ENCODE results near the gene ADAM21.
"Not testable (repeated sequence)": the region's sequence is repeated elsewhere in the genome, so short reads cannot be mapped to it uniquely, and the experiment has no call there.

Gene ADAM21

DNA sequence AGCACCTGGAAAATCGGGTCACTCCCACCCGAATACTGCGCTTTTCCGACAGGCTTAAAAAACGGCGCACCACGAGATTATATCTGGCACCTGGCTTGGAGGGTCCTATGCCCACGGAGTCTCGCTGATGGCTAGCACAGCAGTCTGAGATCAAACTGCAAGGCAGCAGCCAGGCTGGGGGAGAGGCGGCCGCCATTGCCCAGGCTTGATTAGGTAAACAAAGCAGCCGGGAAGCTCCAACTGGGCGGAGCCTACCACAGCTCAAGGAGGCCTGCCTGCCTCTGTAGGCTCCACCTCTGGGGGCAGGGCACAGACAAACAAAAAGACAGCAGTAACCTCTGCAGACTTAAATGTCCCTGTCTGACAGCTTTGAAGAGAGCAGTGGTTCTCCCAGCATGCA lies 23.5 kb downstream of the ADAM21 start:
- H2BK5ac ChIP-seq (ENCODE audit: low read depth, low read length, poor library complexity, severe bottlenecking); H2BK120ac ChIP-seq (ENCODE audit: low read depth, low read length); H2BK12ac ChIP-seq (ENCODE audit: low read length in 2 of 2); H3K23ac ChIP-seq (ENCODE audit: low read length in 2 of 2); H3K4ac ChIP-seq (ENCODE audit: low read depth in 1 of 2, low read length in 2 of 2); H3K4me2 ChIP-seq (ENCODE audit: low read length, poor library complexity, severe bottlenecking); H4K91ac ChIP-seq (ENCODE audit: low read length); H3K4me3 ChIP-seq (ENCODE audit: insufficient read depth in 1 of 2, low read depth in 1 of 2, low read length in 2 of 2); DNase-seq; H3K36me3 ChIP-seq (ENCODE audit: control insufficient read depth in 1 of 2, insufficient read depth in 2 of 2, low read depth in 1 of 2, low read length in 2 of 2); H3K9ac ChIP-seq (ENCODE audit: low read length); H4K8ac ChIP-seq (ENCODE audit: low read length); H3K79me1 ChIP-seq (replicated peaks; ENCODE audit: low read length, poor library complexity, severe bottlenecking); H3K9me3 ChIP-seq (ENCODE audit: control insufficient read depth, low read length); H3K18ac ChIP-seq (ENCODE audit: low read depth in 1 of 2, low read length in 2 of 2); H3K27me3 ChIP-seq (ENCODE audit: control insufficient read depth in 1 of 2, insufficient read depth in 1 of 2, low read length in 2 of 2); H3K27ac ChIP-seq (ENCODE audit: low read length, poor library complexity, severe bottlenecking); H2BK15ac ChIP-seq (ENCODE audit: low read depth, poor library complexity, severe bottlenecking); H2AFZ ChIP-seq (ENCODE audit: low read depth, low read length); H2AK5ac ChIP-seq (ENCODE audit: low read length, severe bottlenecking); H3K4me1 ChIP-seq (ENCODE audit: control insufficient read depth, insufficient read depth, low read depth, low read length); H3K14ac ChIP-seq (ENCODE audit: low read length in 2 of 2): not testable (repeated sequence)
- whole genome bisulfite sequencing, result 89% methylated on average over 11 of the region's 13 CpGs

DNA sequence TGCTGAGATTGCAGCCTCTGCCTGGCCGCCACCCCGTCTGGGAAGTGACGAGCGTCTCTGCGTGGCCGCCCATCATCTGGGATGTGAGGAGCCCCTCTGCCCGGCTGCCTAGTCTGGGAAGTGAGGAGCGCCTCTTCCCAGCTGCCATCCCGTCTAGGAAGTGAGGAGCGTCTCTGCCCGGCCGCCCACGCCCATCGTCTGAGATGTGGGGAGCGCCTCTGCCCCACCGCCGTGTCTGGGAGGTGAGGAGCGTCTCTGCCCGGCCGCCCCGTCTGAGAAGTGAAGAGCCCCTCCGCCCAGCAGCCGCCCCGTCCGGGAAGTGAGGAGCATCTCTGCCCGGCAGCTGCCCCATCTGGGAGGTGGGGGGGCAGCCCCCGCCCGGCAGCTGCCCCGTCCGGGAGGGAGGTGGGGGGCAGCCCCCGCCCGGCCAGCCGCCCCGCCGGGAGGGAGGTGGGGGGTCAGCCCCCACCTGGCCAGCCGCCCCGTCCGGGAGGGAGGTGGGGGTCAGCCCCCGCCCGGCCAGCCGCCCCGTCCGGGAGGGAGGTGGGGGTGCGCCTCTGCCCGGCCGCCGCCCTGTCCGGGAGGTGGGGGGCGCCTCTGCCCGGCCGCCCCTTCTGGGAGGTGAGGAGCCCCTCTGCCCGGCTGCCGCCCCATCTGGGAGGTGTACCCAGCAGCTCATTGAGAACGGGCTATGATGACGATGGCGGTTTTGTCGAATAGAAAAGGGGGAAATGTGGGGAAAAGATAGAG lies 25.6 kb downstream of the ADAM21 start:
- not testable (repeated sequence) for H2BK15ac ChIP-seq (ENCODE audit: low read depth, poor library complexity, severe bottlenecking); H3K18ac ChIP-seq (ENCODE audit: low read depth in 1 of 2, low read length in 2 of 2); H3K9ac ChIP-seq (ENCODE audit: low read length); H2BK5ac ChIP-seq (ENCODE audit: low read depth, low read length, poor library complexity, severe bottlenecking); H3K36me3 ChIP-seq (ENCODE audit: control insufficient read depth in 1 of 2, insufficient read depth in 2 of 2, low read depth in 1 of 2, low read length in 2 of 2); H3K4me2 ChIP-seq (ENCODE audit: low read length, poor library complexity, severe bottlenecking); DNase-seq; H3K14ac ChIP-seq (ENCODE audit: low read length in 2 of 2); H4K91ac ChIP-seq (ENCODE audit: low read length); H2BK12ac ChIP-seq (ENCODE audit: low read length in 2 of 2); H3K27ac ChIP-seq (ENCODE audit: low read length, poor library complexity, severe bottlenecking); H3K9me3 ChIP-seq (ENCODE audit: control insufficient read depth, low read length); H3K27me3 ChIP-seq (ENCODE audit: control insufficient read depth in 1 of 2, insufficient read depth in 1 of 2, low read length in 2 of 2); H4K8ac ChIP-seq (ENCODE audit: low read length); H3K79me1 ChIP-seq (replicated peaks; ENCODE audit: low read length, poor library complexity, severe bottlenecking); H2AK5ac ChIP-seq (ENCODE audit: low read length, severe bottlenecking); H2BK120ac ChIP-seq (ENCODE audit: low read depth, low read length); H3K4ac ChIP-seq (ENCODE audit: low read depth in 1 of 2, low read length in 2 of 2); H2AFZ ChIP-seq (ENCODE audit: low read depth, low read length); H3K4me1 ChIP-seq (ENCODE audit: control insufficient read depth, insufficient read depth, low read depth, low read length); H3K23ac ChIP-seq (ENCODE audit: low read length in 2 of 2); H3K4me3 ChIP-seq (ENCODE audit: insufficient read depth in 1 of 2, low read depth in 1 of 2, low read length in 2 of 2)
- WGBS, result 97% methylated on average over 35 of the region's 57 CpGs

DNA sequence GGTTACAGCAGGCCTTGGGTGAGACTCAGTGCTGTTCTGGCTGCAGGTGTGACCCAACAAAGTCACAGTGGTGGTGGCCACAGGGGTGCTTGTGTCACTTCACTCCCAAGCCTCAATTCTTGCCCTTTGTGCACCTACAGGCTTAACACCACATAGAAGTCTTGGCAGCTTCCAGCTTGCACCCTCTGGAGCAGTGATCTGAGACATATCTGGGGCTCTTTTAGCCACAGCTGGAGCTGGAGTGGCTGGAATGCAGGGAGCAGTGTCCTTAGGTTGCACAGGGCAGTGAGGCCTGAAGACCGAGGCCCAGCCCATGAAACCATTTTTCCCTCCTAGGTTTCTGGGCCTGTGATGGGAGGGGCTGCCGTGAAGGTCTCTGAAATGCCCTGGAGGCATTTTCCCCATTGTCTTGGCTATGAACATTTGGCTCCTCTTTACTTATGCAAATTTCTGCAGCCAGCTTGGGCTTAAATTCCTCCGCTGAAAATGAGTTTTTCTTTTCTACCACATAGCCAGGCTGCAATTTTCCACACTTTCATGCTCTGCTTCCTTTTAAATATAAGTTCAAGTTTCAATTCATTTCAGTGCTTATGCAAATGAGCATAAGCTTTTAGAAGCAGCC lies 37.7 kb downstream of the ADAM21 start:
- Histone ChIP-seq H3K27ac (ENCODE audit: low read length, poor library complexity, severe bottlenecking) (no peak overlapping the region), H3K9ac (ENCODE audit: low read length) (no peak overlapping the region), H2BK12ac (ENCODE audit: low read length in 2 of 2) (no peak overlapping the region), H2BK120ac (ENCODE audit: low read depth, low read length) (no peak overlapping the region), H3K23ac (ENCODE audit: low read length in 2 of 2) (no peak overlapping the region), H2BK5ac (ENCODE audit: low read depth, low read length, poor library complexity, severe bottlenecking) (no peak overlapping the region), H3K9me3 (ENCODE audit: control insufficient read depth, low read length) (peaks cover 28% of the 10 kb centered on the region), H3K4me3 (ENCODE audit: insufficient read depth in 1 of 2, low read depth in 1 of 2, low read length in 2 of 2) (no peak overlapping the region), H3K4me2 (ENCODE audit: low read length, poor library complexity, severe bottlenecking) (no peak overlapping the region), H2AK5ac (ENCODE audit: low read length, severe bottlenecking) (no peak overlapping the region), H4K8ac (ENCODE audit: low read length) (no peak overlapping the region), H3K27me3 (ENCODE audit: control insufficient read depth in 1 of 2, insufficient read depth in 1 of 2, low read length in 2 of 2) (no peaks in the 10 kb centered on the region), H2BK15ac (ENCODE audit: low read depth, poor library complexity, severe bottlenecking) (no peak overlapping the region), H3K4me1 (ENCODE audit: control insufficient read depth, insufficient read depth, low read depth, low read length) (no peaks in the 10 kb centered on the region), H3K4ac (ENCODE audit: low read depth in 1 of 2, low read length in 2 of 2) (no peak overlapping the region), H2AFZ (ENCODE audit: low read depth, low read length) (no peak overlapping the region), H3K18ac (ENCODE audit: low read depth in 1 of 2, low read length in 2 of 2) (no peak overlapping the region), H3K36me3 (ENCODE audit: control insufficient read depth in 1 of 2, insufficient read depth in 2 of 2, low read depth in 1 of 2, low read length in 2 of 2) (no peaks in the 10 kb centered on the region), H4K91ac (ENCODE audit: low read length) (no peak overlapping the region), H3K14ac (ENCODE audit: low read length in 2 of 2) (no peak overlapping the region), H3K79me1 (replicated peaks; ENCODE audit: low read length, poor library complexity, severe bottlenecking) (no peaks in the 10 kb centered on the region)
- DNase-seq, result no peak
- 68% methylated on average over 3 of the region's 3 CpGs for WGBS

DNA sequence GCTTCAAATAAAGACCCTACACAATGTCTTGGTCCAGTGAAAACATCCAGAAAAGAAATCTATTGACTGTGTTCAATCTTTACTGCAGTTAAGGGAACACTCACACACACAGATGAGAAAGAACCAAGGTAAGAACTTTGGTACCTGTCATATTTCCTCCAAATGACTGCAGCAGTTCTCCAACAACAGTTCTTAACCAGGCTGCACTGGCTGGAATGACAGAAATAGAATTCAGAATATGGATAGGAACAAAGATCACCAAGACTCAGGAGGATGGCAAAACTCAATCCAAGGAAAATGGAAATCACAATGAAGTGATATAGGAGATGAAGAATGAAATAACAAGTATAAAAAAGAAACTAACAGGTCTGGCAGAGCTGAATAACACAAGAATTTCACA lies 46.2 kb downstream of the ADAM21 start:
- H3K4me3 ChIP-seq (ENCODE audit: insufficient read depth in 1 of 2, low read depth in 1 of 2, low read length in 2 of 2), result no peak overlapping the region
- no peak overlapping the region for H2AK5ac ChIP-seq (ENCODE audit: low read length, severe bottlenecking)
- H3K4me2 ChIP-seq (ENCODE audit: low read length, poor library complexity, severe bottlenecking), result no peak overlapping the region
- no peak overlapping the region for H3K4ac ChIP-seq (ENCODE audit: low read depth in 1 of 2, low read length in 2 of 2)
- H3K23ac ChIP-seq (ENCODE audit: low read length in 2 of 2), result no peak overlapping the region
- H4K91ac ChIP-seq (ENCODE audit: low read length), result no peak overlapping the region
- no peak overlapping the region for H3K14ac ChIP-seq (ENCODE audit: low read length in 2 of 2)
- H3K36me3 ChIP-seq (ENCODE audit: control insufficient read depth in 1 of 2, insufficient read depth in 2 of 2, low read depth in 1 of 2, low read length in 2 of 2), result peaks cover 0 to 5% of the 10 kb centered on the region in 2 experiments
- H3K9me3 ChIP-seq (ENCODE audit: control insufficient read depth, low read length), result peaks cover 3% of the 10 kb centered on the region
- no peak overlapping the region for H2BK12ac ChIP-seq (ENCODE audit: low read length in 2 of 2)
- H3K18ac ChIP-seq (ENCODE audit: low read depth in 1 of 2, low read length in 2 of 2), result no peak overlapping the region
- peaks cover 5% of the 10 kb centered on the region for H3K79me1 ChIP-seq (replicated peaks; ENCODE audit: low read length, poor library complexity, severe bottlenecking)
- no peak overlapping the region for H2AFZ ChIP-seq (ENCODE audit: low read depth, low read length)
- no peak overlapping the region for H3K9ac ChIP-seq (ENCODE audit: low read length)
- H2BK5ac ChIP-seq (ENCODE audit: low read depth, low read length, poor library complexity, severe bottlenecking), result no peak overlapping the region
- no peaks in the 10 kb centered on the region for H3K27me3 ChIP-seq (ENCODE audit: control insufficient read depth in 1 of 2, insufficient read depth in 1 of 2, low read length in 2 of 2)
- H4K8ac ChIP-seq (ENCODE audit: low read length), result no peak overlapping the region
- no peaks in the 10 kb centered on the region for H3K4me1 ChIP-seq (ENCODE audit: control insufficient read depth, insufficient read depth, low read depth, low read length)
- no peak overlapping the region for H3K27ac ChIP-seq (ENCODE audit: low read length, poor library complexity, severe bottlenecking)
- no peak overlapping the region for H2BK15ac ChIP-seq (ENCODE audit: low read depth, poor library complexity, severe bottlenecking)
- H2BK120ac ChIP-seq (ENCODE audit: low read depth, low read length), result no peak overlapping the region
- no peak for DNase-seq
